GM12873 (cell line): ENCODE data around the gene KIFC3.

Source experiments
- CTCF ChIP-seq: IDR thresholded peaks from 2 replicates; pipeline ENCODE4 v1.5.1; 2012; ENCODE audit warnings: low read depth, mild to moderate bottlenecking, moderate library complexity, low read length, control low read depth; ENCODE audit not compliant: insufficient read depth; ENCODE audit errors: missing control alignments

Gene KIFC3

GRCh38 chr16:57762365-57763040 lies 39.8 kb downstream of the KIFC3 start:
- TF ChIP-seq CTCF = no peak

GRCh38 chr16:57761957-57762356 lies 40.3 kb downstream of the KIFC3 start:
- no peak for TF ChIP-seq CTCF

GRCh38 chr16:57761301-57761700 lies 41.0 kb downstream of the KIFC3 start:
- TF ChIP-seq CTCF = no peak

- no peak for TF ChIP-seq CTCF
Measured at GRCh38 chr16:57760357-57761160, 41.7 kb downstream of the KIFC3 start.

- no peak for TF ChIP-seq CTCF
Measured at GRCh38 chr16:57759541-57760356, 42.5 kb downstream of the KIFC3 start.

GRCh38 chr16:57759131-57759530 lies 43.2 kb downstream of the KIFC3 start:
- TF ChIP-seq CTCF = no peak
